ENCODE measurements around the gene LAMC3.

Gene LAMC3

GRCh38 chr9:131038256-131039128 is 29.5 kb downstream of the LAMC3 start:
- Histone ChIP-seq H3K4me3 (no peak overlapping the region; a peak in 1 of 20 replicates), H3K4me1 (peaks cover 52 to 67% (median 60%) of the 10 kb centered on the region in 10 experiments), H3K9ac (peak overlapping the region in 6 of 11 experiments; percentile 1 to 78 (median 68); a peak in 3 of 22 replicates), H3K9me3 (replicated peaks in 1 of 11) (peaks cover 0 to 8% (median 0%) of the 10 kb centered on the region in 11 experiments; a peak in 2 of 22 replicates), H3K27ac (peak overlapping the region in 5 of 11 experiments; percentile 67 to 87 (median 79); a peak in 10 of 22 replicates), H3K36me3 (no peaks in the 10 kb centered on the region), H4K20me1 (peaks cover 0 to 15% (median 0%) of the 10 kb centered on the region in 11 experiments; a peak in 5 of 22 replicates), H3K27me3 (peaks cover 9 to 24% (median 15%) of the 10 kb centered on the region in 11 experiments; a peak in 20 of 22 replicates), H3K4me2 (peak overlapping the region; percentile 72 to 100 (median 89))
- TF ChIP-seq Cebpa-rat (IDR thresholded peaks at IDR 0.05), result no peak

- Histone ChIP-seq H3K27ac (no peak overlapping the region), H3K4me3 (no peak overlapping the region), H3K36me3 (no peaks in the 10 kb centered on the region), H3K9me3 (replicated peaks in 1 of 11) (peaks cover 0 to 8% (median 0%) of the 10 kb centered on the region in 11 experiments; a peak in 2 of 22 replicates), H3K27me3 (peaks cover 9 to 24% (median 15%) of the 10 kb centered on the region in 11 experiments; a peak in 20 of 22 replicates), H3K4me1 (peaks cover 54 to 65% (median 60%) of the 10 kb centered on the region in 10 experiments), H3K9ac (0 out of 22 replicates have a peak overlapping the region, but pooled peaks of 1 of the 11 experiments have one; percentile 23), H4K20me1 (peaks cover 0 to 15% (median 0%) of the 10 kb centered on the region in 11 experiments; a peak in 5 of 22 replicates), H3K4me2 (peak overlapping the region in 7 of 11 experiments; percentile 80 to 100 (median 93); a peak in 11 of 22 replicates)
- TF ChIP-seq Cebpa-rat (IDR thresholded peaks at IDR 0.05), result no peak
These were observed 30.4 kb downstream of the LAMC3 start for GRCh38 chr9:131039129-131039954.

- H3K4me1 ChIP-seq, result peaks cover 33 to 59% (median 44%) of the 10 kb centered on the region in 10 experiments
- H3K36me3 ChIP-seq, result no peaks in the 10 kb centered on the region
- TF ChIP-seq Cebpa-rat (IDR thresholded peaks at IDR 0.05), result no peak
- peaks cover 0 to 6% (median 0%) of the 10 kb centered on the region in 11 experiments; a peak in 3 of 22 replicates for H3K27me3 ChIP-seq
- peak overlapping the region; percentile 51 to 78 (median 63) for H3K4me2 ChIP-seq
- no peaks in the 10 kb centered on the region for H4K20me1 ChIP-seq
- no peak overlapping the region for H3K4me3 ChIP-seq
- peaks cover 0 to 8% (median 0%) of the 10 kb centered on the region in 11 experiments; a peak in 2 of 22 replicates for H3K9me3 ChIP-seq (replicated peaks in 1 of 11)
- H3K27ac ChIP-seq, result peak overlapping the region in 7 of 11 experiments; percentile 46 to 78 (median 71); a peak in 15 of 22 replicates
- peak overlapping the region in 4 of 11 experiments; percentile 14 to 66 (median 51); a peak in 4 of 22 replicates for H3K9ac ChIP-seq
These were observed 33.7 kb downstream of the LAMC3 start for GRCh38 chr9:131042666-131043065.

- Histone ChIP-seq H3K9ac (peak overlapping the region; percentile 13 to 66 (median 48); a peak in 13 of 22 replicates), H3K4me1 (peaks cover 29 to 55% (median 40%) of the 10 kb centered on the region in 10 experiments), H3K36me3 (no peaks in the 10 kb centered on the region), H3K27ac (peak overlapping the region; percentile 38 to 78 (median 55); a peak in 20 of 22 replicates), H3K27me3 (peaks cover 0 to 6% (median 0%) of the 10 kb centered on the region in 11 experiments; a peak in 3 of 22 replicates), H3K4me2 (peak overlapping the region; percentile 51 to 78 (median 63)), H3K4me3 (no peak overlapping the region), H3K9me3 (replicated peaks in 1 of 11) (peaks cover 0 to 8% (median 0%) of the 10 kb centered on the region in 11 experiments; a peak in 2 of 22 replicates), H4K20me1 (no peaks in the 10 kb centered on the region)
- no peak for TF ChIP-seq Cebpa-rat (IDR thresholded peaks at IDR 0.05)
These were observed 34.1 kb downstream of the LAMC3 start for GRCh38 chr9:131043087-131043486.

DNA sequence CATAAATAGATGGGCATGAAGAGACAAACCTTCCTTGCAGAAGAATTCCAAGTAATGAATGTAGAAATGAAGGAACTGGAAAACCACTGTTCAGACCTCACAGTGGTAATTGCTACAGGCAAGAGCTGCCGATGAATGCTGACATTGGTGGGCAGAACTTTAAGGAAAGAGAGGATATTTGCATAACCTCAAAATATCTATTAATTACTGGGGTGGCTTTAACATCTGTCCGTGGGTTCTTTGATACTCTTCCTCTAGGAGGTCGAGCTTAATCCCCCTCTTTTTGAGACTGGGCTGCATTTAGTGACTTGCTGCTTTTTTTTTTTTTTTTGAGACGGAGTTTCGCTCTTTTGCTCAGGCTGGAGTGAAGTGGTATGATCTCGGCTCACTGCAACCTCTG is 34.7 kb downstream of the LAMC3 start:
- Histone ChIP-seq H3K4me1 (peaks cover 26 to 52% (median 34%) of the 10 kb centered on the region in 10 experiments), H3K27me3 (peaks cover 0 to 5% (median 0%) of the 10 kb centered on the region in 11 experiments; a peak in 3 of 22 replicates)

DNA sequence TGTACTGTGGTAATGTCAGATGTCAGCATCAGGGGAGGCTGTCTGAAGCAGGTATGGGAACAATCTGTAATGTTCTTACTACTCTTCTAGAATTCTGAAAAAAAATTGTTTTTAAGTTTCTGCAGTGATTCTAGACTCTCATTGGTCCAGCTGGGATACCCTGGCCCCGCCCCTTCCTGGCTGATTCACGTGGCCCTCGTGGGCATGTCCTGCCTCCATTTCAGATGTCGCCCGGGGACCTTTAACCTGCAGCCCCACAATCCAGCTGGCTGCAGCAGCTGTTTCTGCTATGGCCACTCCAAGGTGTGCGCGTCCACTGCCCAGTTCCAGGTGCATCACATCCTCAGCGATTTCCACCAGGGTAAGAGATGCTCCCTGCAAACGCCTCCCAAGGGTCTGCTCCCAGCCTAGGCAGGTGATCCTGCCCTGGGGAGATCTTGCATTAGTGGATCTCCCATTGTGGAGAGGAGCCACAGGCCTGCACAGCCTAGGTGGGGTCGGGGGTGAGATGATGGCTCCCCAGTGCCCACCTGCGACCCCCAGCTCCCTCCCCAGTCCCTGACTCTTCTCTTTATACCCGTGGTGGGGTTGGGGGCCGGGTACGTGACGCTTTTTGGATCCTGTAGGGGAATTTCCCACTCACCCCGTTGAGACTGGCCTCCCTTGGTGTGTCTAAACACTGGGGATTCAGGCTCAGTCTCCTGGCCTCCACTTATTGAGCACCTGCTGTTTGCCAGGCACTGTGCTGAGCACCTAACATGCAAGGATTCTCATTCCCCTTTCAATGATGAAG is 36.5 kb downstream of the LAMC3 start:
- Histone ChIP-seq H3K27ac (no peak overlapping the region), H3K27me3 (no peaks in the 10 kb centered on the region), H3K36me3 (no peaks in the 10 kb centered on the region), H4K20me1 (no peaks in the 10 kb centered on the region), H3K4me2 (peak overlapping the region in 6 of 11 experiments; percentile 0 to 45 (median 21); a peak in 4 of 22 replicates), H3K9ac (no peak overlapping the region), H3K9me3 (replicated peaks in 1 of 11) (peaks cover 0 to 8% (median 0%) of the 10 kb centered on the region in 11 experiments; a peak in 2 of 22 replicates), H3K4me3 (no peak overlapping the region), H3K4me1 (peaks cover 19 to 56% (median 30%) of the 10 kb centered on the region in 10 experiments)
- no peak for TF ChIP-seq Cebpa-rat (IDR thresholded peaks at IDR 0.05)

More for the DNA sequence above, 34.7 kb downstream of the LAMC3 start:
- no peaks in the 10 kb centered on the region for H3K36me3 ChIP-seq
- H4K20me1 ChIP-seq, result no peaks in the 10 kb centered on the region
- no peak overlapping the region for H3K4me3 ChIP-seq
- peaks cover 0 to 8% (median 0%) of the 10 kb centered on the region in 11 experiments; a peak in 2 of 22 replicates for H3K9me3 ChIP-seq (replicated peaks in 1 of 11)
- peak overlapping the region; percentile 51 to 78 (median 63); a peak in 21 of 22 replicates for H3K4me2 ChIP-seq
- TF ChIP-seq Cebpa-rat (IDR thresholded peaks at IDR 0.05), result no peak
- peak overlapping the region in 7 of 11 experiments; percentile 13 to 66 (median 54); a peak in 4 of 22 replicates for H3K9ac ChIP-seq
- peak overlapping the region in 9 of 11 experiments; percentile 46 to 78 (median 65); a peak in 16 of 22 replicates for H3K27ac ChIP-seq

DNA sequence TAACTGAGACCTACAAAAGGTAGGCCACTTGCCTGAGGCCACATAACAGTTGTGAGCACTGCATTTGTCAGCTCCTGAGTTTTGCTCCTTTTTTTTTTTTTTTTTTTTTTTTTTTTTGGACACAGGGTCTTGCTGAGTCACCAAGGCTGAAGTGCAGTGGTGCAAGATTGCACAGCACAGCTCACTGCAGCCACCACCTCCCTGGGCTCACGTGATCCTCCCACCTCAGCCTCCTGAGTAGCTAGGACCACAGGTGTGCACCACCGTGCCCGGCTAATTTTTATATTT is 37.1 kb downstream of the LAMC3 start:
- peak overlapping the region in 3 of 11 experiments; percentile 57 to 70 (median 66); a peak in 2 of 22 replicates for H3K4me2 ChIP-seq
- TF ChIP-seq Cebpa-rat (IDR thresholded peaks at IDR 0.05), result no peak
- peaks cover 0 to 8% (median 0%) of the 10 kb centered on the region in 11 experiments; a peak in 2 of 22 replicates for H3K9me3 ChIP-seq (replicated peaks in 1 of 11)
- H3K27ac ChIP-seq, result no peak overlapping the region
- peaks cover 19 to 56% (median 30%) of the 10 kb centered on the region in 10 experiments for H3K4me1 ChIP-seq
- H3K9ac ChIP-seq, result no peak overlapping the region
- no peaks in the 10 kb centered on the region for H3K36me3 ChIP-seq
- H3K27me3 ChIP-seq, result no peaks in the 10 kb centered on the region
- no peak overlapping the region for H3K4me3 ChIP-seq
- no peaks in the 10 kb centered on the region for H4K20me1 ChIP-seq
